MCF 10A (cell line): ENCODE measurements around the gene MOSMO. TPM values are rescaled to one million over a fixed set of nuclear protein-coding genes. Genes with fewer than 3 reads are reported as not detected.

Source experiments
- BruUV-seq: library from RNA; stranded (reverse); fragments of 400-500 nt; replicated peaks from 2 replicates; lab custom pipeline; 2021; lab: Mats Ljungman, UMichigan
- CTCF ChIA-PET: fragments of 300-600 bp; sonication (Branson Sonifier 250); formaldehyde crosslinking; extraction: SDS; loops from one replicate; lab custom pipeline; 2021; ENCODE audit warnings: antibody characterized with exemption, inconsistent platforms; lab: Yijun Ruan, JAX
- POLR2A ChIA-PET: fragments of 300-600, 350-650 bp; sonication (Branson Sonifier 250); formaldehyde crosslinking; extraction: SDS; loops from one replicate; lab custom pipeline; 2020; ENCODE audit warnings: antibody characterized with exemption, inconsistent platforms; lab: Yijun Ruan, JAX
- DNase-seq: peaks from one replicate; pipeline ENCODE4 v3.0.0-alpha.2; 2018; ENCODE audit not compliant: unreplicated experiment
- H3K27ac Mint-ChIP-seq: one replicate; pipeline ENCODE4 v1.8.0; 2022; ENCODE audit warnings: mild to moderate bottlenecking, low read depth, mixed read lengths; ENCODE audit not compliant: unreplicated experiment
- H3K27me3 Mint-ChIP-seq: one replicate; pipeline ENCODE4 v1.8.0; 2022; ENCODE audit warnings: mixed read lengths; ENCODE audit not compliant: insufficient read depth, unreplicated experiment
- H3K36me3 Mint-ChIP-seq: one replicate; pipeline ENCODE4 v1.8.0; 2022; ENCODE audit warnings: mild to moderate bottlenecking, moderate library complexity, mixed read lengths; ENCODE audit not compliant: insufficient read depth, unreplicated experiment
- H3K4me1 Mint-ChIP-seq: one replicate; pipeline ENCODE4 v1.8.0; 2022; ENCODE audit warnings: mixed read lengths; ENCODE audit not compliant: insufficient read depth, unreplicated experiment
- H3K4me3 Mint-ChIP-seq: one replicate; pipeline ENCODE4 v1.8.0; 2022; ENCODE audit warnings: mild to moderate bottlenecking, moderate library complexity, mixed read lengths; ENCODE audit not compliant: unreplicated experiment
- H3K9me3 Mint-ChIP-seq: one replicate; pipeline ENCODE4 v1.8.0; 2022; ENCODE audit warnings: mixed read lengths; ENCODE audit not compliant: unreplicated experiment
- intact Hi-C: fragments of 100-400 bp; cut with micrococcal nuclease; formaldehyde crosslinking; loops from 2 replicates; pipeline ENCODE4 v1.14.1; 2022
- total RNA-seq: library from RNA; stranded (reverse); gene quantifications from 2 replicates; pipeline ENCODE4 v1.2.3, GENCODE V29; 2022
- TF ChIP-seq, protein P1 (sequence below): fragments of 200-600 bp; IDR thresholded peaks from one replicate; pipeline ENCODE4 v1.8.0; 2022; ENCODE audit warnings: antibody characterized with exemption, mild to moderate bottlenecking; ENCODE audit not compliant: unreplicated experiment

MOSMO gene
- total RNA-seq, 1 experiment from 2014 or later = 16.4 TPM

DNA sequence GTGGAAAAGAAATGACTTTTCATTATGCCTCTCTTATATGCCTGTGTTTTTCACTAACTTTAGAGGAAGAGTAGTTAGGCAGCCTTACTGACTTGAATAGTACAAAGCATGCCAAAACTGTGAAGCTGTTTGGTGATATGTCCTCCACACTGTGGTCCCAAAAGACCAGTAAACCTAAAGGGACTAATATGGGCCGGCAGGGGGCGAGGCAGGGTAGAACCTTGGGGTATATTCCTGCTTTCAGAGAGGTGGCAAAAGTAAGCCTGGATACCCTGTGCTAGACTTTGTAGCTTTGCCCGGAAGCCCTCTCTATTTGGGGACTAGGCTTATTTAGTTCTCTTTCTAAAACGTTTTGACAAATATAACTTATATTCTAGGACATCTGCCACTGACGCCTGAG is 48.0 kb downstream of the MOSMO start:
- DNase-seq = no peak
- no peaks in the 10 kb centered on the region for H3K9me3 Mint-ChIP-seq
- H3K36me3 Mint-ChIP-seq = no peaks in the 10 kb centered on the region
- H3K27ac Mint-ChIP-seq = no peak overlapping the region
- H3K4me3 Mint-ChIP-seq = no peak overlapping the region
- intact Hi-C loops = no loop called here
- POLR2A ChIA-PET = interaction anchor here (0.5 to 1.4 kb wide), 4 partner anchors 10 to 105 kb away, joined by 3 to 6 read pairs (median 4); no protein-coding TSS in a partner anchor
- CTCF ChIA-PET = interaction anchor here (0.5 to 2.0 kb wide), 3 partner anchors 22 to 304 kb away, joined by 3 to 11 read pairs (median 3); no protein-coding TSS in a partner anchor
- no peaks in the 10 kb centered on the region for H3K27me3 Mint-ChIP-seq
- no peaks in the 10 kb centered on the region for H3K4me1 Mint-ChIP-seq
- no TSS peak for BruUV-seq
- TF ChIP-seq, protein P1, sequence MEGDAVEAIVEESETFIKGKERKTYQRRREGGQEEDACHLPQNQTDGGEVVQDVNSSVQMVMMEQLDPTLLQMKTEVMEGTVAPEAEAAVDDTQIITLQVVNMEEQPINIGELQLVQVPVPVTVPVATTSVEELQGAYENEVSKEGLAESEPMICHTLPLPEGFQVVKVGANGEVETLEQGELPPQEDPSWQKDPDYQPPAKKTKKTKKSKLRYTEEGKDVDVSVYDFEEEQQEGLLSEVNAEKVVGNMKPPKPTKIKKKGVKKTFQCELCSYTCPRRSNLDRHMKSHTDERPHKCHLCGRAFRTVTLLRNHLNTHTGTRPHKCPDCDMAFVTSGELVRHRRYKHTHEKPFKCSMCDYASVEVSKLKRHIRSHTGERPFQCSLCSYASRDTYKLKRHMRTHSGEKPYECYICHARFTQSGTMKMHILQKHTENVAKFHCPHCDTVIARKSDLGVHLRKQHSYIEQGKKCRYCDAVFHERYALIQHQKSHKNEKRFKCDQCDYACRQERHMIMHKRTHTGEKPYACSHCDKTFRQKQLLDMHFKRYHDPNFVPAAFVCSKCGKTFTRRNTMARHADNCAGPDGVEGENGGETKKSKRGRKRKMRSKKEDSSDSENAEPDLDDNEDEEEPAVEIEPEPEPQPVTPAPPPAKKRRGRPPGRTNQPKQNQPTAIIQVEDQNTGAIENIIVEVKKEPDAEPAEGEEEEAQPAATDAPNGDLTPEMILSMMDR = no peak

DNA sequence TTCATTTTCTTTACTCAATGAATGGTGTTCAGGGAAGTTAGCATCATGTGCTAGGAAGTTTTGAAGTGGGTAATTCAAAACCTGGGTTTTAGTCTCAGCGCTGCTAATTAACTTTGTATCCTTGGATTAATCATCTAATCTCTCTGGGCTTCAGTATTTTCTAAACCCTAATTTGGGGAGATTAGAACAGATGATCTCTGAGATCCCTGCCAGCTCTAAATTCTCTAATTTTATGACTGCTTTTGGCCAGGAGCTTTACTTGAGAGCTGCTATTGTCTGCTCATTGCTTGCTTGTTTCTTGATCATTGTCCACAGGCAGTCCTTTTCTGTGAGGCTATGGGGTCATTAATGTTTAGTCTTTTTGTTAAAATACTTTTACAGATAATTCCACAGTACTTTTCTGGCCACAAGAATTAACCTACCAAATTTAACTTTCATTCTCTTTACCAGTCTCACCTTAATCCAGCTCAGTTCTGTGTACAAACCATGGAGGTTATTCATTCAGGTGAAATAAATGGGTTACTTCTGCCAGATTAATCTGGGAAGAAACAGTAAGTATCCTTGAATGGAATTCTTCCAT is 56.1 kb downstream of the MOSMO start:
- Mint-ChIP-seq H3K4me3 (no peak overlapping the region), H3K4me1 (peaks cover 23% of the 10 kb centered on the region), H3K27ac (no peak overlapping the region), H3K27me3 (no peaks in the 10 kb centered on the region), H3K9me3 (no peaks in the 10 kb centered on the region), H3K36me3 (peaks cover 6% of the 10 kb centered on the region)
- no TSS peak for BruUV-seq
- intact Hi-C loops = no loop called here
- ChIA-PET CTCF (interaction anchor here (1.1 to 3.5 kb wide), 3 partner anchors 14 to 62 kb away, joined by 4 to 30 read pairs (median 8); no protein-coding TSS in a partner anchor), POLR2A (interaction anchor here (0.6 to 4.2 kb wide), 6 partner anchors 13 to 125 kb away, joined by 3 to 26 read pairs (median 19); partner anchors contain the start of gene MOSMO)
- DNase-seq = no peak
- TF ChIP-seq, protein P1 = no peak

DNA sequence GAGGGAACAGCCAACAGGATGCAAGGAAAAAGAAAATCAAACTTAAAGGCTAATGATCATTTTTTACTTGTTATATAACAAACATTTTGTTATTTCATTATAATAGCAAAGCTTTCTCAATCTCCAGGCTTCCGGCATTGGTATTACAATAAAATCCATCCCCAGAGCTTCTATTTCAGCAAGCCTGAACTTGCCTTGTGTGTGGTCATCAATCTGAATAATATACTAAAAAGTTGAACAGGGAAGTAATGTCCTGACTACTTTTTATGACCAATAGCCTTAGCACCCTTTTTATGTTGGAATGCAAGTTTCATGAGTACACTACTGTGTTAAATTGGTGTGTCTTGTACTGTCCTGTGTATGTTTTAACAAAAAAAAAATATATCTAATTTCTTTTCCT is 57.3 kb downstream of the MOSMO start:
- ChIA-PET CTCF (interaction anchor here (0.7 to 3.5 kb wide), 9 partner anchors 12 to 150 kb away, joined by 3 to 30 read pairs (median 4); no protein-coding TSS in a partner anchor), POLR2A (interaction anchor here (0.9 to 4.2 kb wide), 13 partner anchors 10 to 233 kb away, joined by 3 to 26 read pairs (median 7); partner anchors contain the start of gene MOSMO)
- DNase-seq = peak; percentile 68
- no peak overlapping the region for H3K4me3 Mint-ChIP-seq
- TF ChIP-seq, protein P1 = no peak
- H3K9me3 Mint-ChIP-seq = no peaks in the 10 kb centered on the region
- intact Hi-C loops = no loop called here
- peaks cover 6% of the 10 kb centered on the region for H3K36me3 Mint-ChIP-seq
- H3K27me3 Mint-ChIP-seq = no peaks in the 10 kb centered on the region
- peaks cover 23% of the 10 kb centered on the region for H3K4me1 Mint-ChIP-seq
- H3K27ac Mint-ChIP-seq = peak overlapping the region; percentile 77
- BruUV-seq = no TSS peak
